DMS153 (cell line): ENCODE data around the gene PLCG2.

Experiments
- DNase-seq: peaks from one replicate; lab custom pipeline; 2025; lab: John Stamatoyannopoulos, UW

The PLCG2 gene

GRCh38 chr16:81878529-81878928, 99.4 kb downstream of the PLCG2 start:
- no peak for DNase-seq

GRCh38 chr16:81879625-81880024, 100.5 kb downstream of the PLCG2 start:
- no peak for DNase-seq

- no peak for DNase-seq
Observed at GRCh38 chr16:81880816-81881215, 101.7 kb downstream of the PLCG2 start.

- no peak for DNase-seq
Observed at GRCh38 chr16:81881228-81881627, 102.1 kb downstream of the PLCG2 start.

DNA sequence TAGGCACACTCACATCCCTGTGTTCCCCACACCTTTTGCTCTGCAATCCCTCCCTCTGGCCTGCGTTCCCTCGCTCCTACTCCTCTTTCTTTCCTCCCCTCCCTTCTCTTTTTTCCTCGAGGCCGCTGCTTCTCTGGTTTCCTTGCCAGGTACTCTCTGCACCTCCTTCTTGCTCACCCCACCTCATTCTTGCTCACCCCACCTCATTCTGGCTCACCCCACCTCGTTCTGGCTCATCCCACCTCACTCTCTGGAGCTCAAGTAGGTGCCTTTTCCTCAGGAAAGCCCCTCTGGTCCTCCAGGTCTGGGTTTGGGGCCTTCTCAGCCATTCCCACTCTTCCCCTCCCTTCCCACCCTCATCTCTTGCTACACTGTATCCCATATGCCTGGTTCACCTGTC, 103.5 kb downstream of the PLCG2 start:
- DNase-seq: no peak

DNA sequence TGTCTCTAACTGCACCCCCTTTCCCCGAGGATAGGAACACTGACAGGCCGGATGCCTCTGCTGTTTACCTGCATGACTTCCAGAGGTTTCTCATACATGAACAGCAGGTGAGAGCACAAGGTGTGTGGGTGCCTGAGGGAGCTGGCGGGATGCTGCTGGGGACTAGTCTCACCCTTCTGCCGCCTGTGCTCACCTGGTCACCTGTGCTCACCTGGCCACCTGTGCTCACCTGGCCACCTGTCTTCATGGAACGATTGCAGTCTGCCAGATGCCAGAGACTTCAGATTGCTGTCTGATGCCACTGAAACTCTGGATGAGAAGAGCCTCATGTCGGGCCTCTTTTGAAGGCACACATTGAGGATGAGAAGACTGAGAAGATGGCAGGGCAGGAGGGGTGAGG, 104.1 kb downstream of the PLCG2 start:
- peak; percentile 9 for DNase-seq

DNA sequence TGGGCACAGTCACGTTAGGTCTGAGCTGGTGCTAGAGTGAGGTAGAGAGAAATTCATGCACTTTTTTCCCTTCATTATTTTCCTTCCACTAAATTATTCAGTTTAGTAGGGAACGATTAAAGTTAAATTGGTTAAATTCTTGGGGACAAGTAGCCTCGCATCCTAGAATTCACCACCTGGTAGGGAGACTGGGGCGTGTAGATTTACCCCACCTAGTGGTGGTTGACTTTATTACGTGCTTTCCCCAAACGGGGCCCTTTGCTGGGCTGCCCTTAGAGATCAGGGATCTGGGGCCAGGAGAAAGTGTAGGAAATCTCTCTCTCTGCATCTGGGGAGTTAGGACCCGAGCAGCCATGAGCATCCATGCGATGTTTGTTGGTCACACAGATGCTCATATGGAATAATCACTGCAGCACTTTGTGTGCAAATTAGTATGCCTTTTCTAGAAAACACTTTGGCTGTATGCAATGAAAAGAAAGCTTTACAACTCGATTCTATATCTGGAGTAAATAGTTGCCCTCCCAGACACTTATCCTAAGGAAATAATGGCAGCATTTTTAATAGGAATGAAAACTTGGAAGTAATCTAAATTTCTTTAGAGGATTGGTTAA, 107.0 kb downstream of the PLCG2 start:
- no peak for DNase-seq

- no peak for DNase-seq
Observed at GRCh38 chr16:81888520-81889394, 109.7 kb downstream of the PLCG2 start.

DNA sequence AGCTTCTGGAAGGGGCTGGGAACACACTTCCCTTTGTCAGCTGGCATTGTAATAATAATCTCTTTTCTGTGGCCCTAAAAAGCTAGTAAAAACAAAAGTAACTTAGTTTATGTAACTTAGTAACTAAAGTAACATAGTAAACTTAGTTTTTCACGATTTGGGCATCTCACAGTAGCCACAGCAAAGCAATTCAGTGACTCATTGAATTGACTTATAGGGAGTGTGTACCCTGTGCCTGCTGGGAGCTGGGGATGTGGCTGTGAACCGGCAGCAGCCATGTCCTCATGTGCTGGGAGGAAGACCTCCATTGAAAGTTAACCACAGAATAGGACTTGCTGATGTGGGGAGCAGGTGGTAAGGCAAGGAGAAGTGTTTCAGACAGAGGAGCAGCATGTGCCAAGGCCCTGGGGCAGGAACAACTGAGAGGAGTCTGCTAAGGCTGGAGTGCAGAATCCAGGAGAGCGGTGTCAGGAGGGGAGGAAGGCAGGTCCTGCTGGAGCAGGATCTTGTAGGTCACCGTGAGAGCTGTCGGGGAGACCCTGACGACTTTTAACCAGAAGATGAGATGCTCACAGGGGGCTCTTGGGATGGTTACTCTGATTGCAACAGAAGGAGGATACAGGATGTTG, 112.8 kb downstream of the PLCG2 start:
- DNase-seq: no peak

DNA sequence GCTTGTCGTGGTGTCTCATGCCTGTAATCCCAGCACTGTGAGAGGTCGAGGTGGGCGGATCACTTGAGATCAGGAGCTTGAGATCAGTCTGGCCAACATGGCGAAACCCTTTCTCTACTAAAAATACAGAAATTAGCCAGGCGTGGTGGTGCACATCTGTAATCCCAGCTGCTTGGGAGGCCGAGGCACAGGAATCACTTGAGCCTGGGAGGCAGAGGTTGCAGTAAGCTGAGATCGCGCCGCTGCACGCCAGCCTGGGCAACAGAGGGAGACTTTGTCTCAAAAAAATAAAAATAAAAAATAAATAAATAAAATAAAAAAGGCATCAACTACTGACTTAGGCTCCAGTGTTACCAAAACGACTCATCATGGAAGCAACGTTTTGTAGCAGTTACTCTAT, 115.5 kb downstream of the PLCG2 start:
- DNase-seq: no peak

- DNase-seq: no peak
Observed at GRCh38 chr16:81896902-81897301, 117.8 kb downstream of the PLCG2 start.

- peak; percentile 40 for DNase-seq
Observed at GRCh38 chr16:81899601-81900000, 120.5 kb downstream of the PLCG2 start.

DNA sequence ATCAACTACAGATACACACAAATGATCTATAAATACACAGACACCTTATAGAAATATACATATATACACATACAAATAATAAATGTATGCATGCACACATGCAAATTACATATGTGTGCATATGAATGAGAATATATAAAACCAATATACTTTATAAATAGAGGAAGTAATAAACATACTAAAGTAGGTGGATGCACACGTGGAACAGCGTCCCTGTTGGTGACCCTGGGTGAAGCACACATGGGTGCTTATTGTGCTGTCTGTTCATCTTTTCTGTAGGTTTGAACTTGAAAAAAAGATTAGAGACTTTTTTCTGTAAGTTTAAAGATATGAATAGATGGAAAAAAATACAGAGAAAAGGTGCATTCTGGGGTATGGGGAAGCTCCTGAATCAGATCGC, 120.9 kb downstream of the PLCG2 start:
- DNase-seq: no peak

GRCh38 chr16:81900456-81900855, 121.4 kb downstream of the PLCG2 start:
- no peak for DNase-seq

DNA sequence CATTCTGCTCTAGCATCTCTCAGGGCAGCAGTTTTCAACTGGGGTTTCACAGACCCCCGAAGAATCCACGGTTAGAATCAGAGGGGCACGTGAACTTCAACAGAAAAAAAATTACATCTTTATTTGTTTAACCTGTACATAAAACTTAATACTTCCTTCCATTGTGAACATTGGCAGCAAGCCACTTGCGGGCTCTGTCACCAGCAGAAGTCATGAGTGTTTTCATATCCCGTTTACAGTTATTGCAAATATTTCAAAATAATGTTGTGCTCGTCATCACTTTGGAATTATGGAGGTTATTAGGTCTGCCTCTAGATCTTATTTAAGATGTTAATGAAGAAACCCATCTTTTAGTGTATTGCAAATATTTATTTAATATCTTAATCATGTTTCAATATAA, 122.4 kb downstream of the PLCG2 start:
- peak; percentile 10 for DNase-seq

GRCh38 chr16:81902025-81902424, 122.9 kb downstream of the PLCG2 start:
- no peak for DNase-seq

GRCh38 chr16:81904320-81904719, 125.2 kb downstream of the PLCG2 start:
- no peak for DNase-seq

DNA sequence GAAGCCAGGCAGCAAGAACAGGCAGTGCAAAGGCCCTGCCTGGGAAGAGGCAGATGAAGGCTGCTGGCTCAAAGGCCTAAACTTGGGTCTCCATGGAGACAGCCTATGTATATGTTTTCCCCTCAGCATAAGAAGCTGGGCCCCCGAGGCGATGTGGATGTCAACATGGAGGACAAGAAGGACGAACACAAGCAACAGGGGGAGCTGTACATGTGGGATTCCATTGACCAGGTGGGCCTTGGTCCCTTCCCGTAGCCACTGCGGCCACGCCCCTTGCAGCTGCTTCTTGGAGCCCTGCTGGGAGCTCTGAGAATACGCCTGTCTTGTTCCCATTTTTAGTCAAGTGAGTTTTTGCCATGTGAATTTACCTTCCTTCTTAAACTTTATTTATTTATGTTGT, 126.2 kb downstream of the PLCG2 start:
- no peak for DNase-seq

- DNase-seq: no peak
Observed at GRCh38 chr16:81907681-81908080, 128.6 kb downstream of the PLCG2 start.

GRCh38 chr16:81908466-81909262, 129.6 kb downstream of the PLCG2 start:
- no peak for DNase-seq

- no peak for DNase-seq
Observed at GRCh38 chr16:81910366-81910885, 131.3 kb downstream of the PLCG2 start.

DNA sequence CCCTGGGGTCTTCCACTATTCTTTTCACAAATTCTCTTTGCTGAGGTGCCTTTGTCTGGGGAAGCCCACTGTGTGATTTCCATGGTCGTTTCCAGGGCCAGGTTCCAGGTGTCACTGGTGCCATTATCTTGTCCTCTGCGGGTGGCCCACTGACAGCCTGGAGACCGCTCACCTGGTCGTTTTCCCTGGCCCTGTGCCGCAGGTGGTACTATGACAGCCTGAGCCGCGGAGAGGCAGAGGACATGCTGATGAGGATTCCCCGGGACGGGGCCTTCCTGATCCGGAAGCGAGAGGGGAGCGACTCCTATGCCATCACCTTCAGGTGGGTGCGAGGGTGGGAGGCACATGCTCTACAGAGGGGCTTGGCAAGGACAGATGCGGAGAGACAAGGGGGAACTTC, 133.3 kb downstream of the PLCG2 start:
- DNase-seq: no peak
